ENCODE data around the gene SLC3A2. TPM values are rescaled to one million over a fixed set of nuclear protein-coding genes. Genes with fewer than 3 reads are reported as not detected.

The SLC3A2 gene
- total RNA-seq, 1 donor from 2014 or later, result 255 TPM

- intact Hi-C loops (cut with DNase I), result loop anchor here (5.0 kb wide), 1 partner anchor 114 kb away; no protein-coding TSS in a partner anchor
- no peak overlapping the region for H3K4me3 ChIP-seq
- no peak for TF ChIP-seq CTCF (IDR thresholded peaks at IDR 0.05)
- ATAC-seq, result peak; percentile 48
- peak; percentile 78 for DNase-seq
- no peaks in the 10 kb centered on the region for H3K9me3 ChIP-seq
- H3K36me3 ChIP-seq, result no peaks in the 10 kb centered on the region
- H3K4me1 ChIP-seq, result peaks cover 20% of the 10 kb centered on the region
- no peaks in the 10 kb centered on the region for H3K27me3 ChIP-seq
- H3K27ac ChIP-seq, result peak overlapping the region; percentile 77
Measured at GRCh38 chr11:62908468-62909072, 27.9 kb downstream of the SLC3A2 start.

DNA sequence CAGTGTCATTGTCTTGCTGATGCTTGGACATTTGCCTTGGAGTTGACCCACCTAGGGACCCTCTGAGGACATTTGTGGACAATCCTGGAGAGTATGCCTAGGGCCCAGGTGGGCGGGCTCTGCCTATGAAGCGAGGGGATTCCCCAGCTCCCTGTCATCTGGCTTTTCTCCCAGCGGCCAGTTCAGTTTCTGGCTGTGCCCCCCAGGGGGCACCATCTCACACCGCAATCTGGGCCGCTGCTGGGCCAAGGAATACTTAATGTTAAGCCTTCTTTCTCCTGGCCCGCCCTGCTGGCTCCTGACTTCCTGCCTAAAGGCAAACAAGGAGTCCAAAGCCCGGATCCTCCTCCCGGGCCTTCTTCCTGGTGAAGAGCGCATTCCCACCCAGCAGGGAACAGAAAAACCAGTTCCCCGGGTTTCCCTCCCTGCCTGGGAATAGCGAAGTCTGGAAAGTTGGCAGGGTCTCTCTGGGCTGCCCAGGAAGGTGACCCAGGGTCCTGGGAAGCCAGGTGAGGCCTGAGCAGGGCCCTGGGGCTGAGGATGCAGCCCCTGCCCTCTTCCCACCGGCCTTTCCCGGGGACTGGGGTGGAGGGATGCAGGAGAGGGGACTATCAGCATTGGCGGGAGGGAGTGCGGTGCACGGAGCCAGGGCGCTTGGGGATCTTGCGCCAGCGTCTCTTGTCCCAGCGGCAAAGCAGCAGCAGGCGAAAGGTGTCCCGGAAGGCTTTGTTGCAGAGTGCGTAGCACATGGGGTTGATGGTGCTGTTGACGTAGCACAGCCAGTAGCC, 28.6 kb downstream of the SLC3A2 start:
- Histone ChIP-seq H3K4me1 (peaks cover 20% of the 10 kb centered on the region), H3K9me3 (no peaks in the 10 kb centered on the region), H3K27ac (peak overlapping the region; percentile 77), H3K36me3 (no peaks in the 10 kb centered on the region), H3K27me3 (no peaks in the 10 kb centered on the region), H3K4me3 (peak overlapping the region; percentile 36)
- intact Hi-C loops (cut with DNase I), result loop anchor here (5.0 kb wide), 1 partner anchor 113 kb away; no protein-coding TSS in a partner anchor
- peak; percentile 85 for DNase-seq
- ATAC-seq, result peak; percentile 80
- peak; percentile 60 for TF ChIP-seq CTCF (IDR thresholded peaks at IDR 0.05)

- TF ChIP-seq CTCF (IDR thresholded peaks at IDR 0.05), result no peak
- ATAC-seq, result no peak
- H3K4me3 ChIP-seq, result peak overlapping the region; percentile 36
- DNase-seq, result no peak
- H3K4me1 ChIP-seq, result peaks cover 20% of the 10 kb centered on the region
- intact Hi-C loops (cut with DNase I), result no loop called here
- peak overlapping the region; percentile 77 for H3K27ac ChIP-seq
- H3K36me3 ChIP-seq, result no peaks in the 10 kb centered on the region
- no peaks in the 10 kb centered on the region for H3K27me3 ChIP-seq
- H3K9me3 ChIP-seq, result no peaks in the 10 kb centered on the region
Measured at GRCh38 chr11:62910141-62910882, 29.6 kb downstream of the SLC3A2 start.

- no peak for DNase-seq
- Histone ChIP-seq H3K27ac (no peak overlapping the region), H3K4me3 (no peak overlapping the region), H3K27me3 (no peaks in the 10 kb centered on the region), H3K4me1 (peaks cover 16% of the 10 kb centered on the region), H3K36me3 (no peaks in the 10 kb centered on the region), H3K9me3 (no peaks in the 10 kb centered on the region)
- no peak for ATAC-seq
- intact Hi-C loops (cut with DNase I), result no loop called here
- no peak for TF ChIP-seq CTCF (IDR thresholded peaks at IDR 0.05)
Measured at GRCh38 chr11:62911137-62912130, 30.7 kb downstream of the SLC3A2 start.

GRCh38 chr11:62912268-62912667, 31.6 kb downstream of the SLC3A2 start:
- Histone ChIP-seq H3K4me1 (peaks cover 16% of the 10 kb centered on the region), H3K9me3 (no peaks in the 10 kb centered on the region), H3K27me3 (no peaks in the 10 kb centered on the region), H3K4me3 (no peak overlapping the region), H3K27ac (no peak overlapping the region), H3K36me3 (no peaks in the 10 kb centered on the region)
- no peak for DNase-seq
- intact Hi-C loops (cut with DNase I), result no loop called here
- ATAC-seq, result no peak
- TF ChIP-seq CTCF (IDR thresholded peaks at IDR 0.05), result no peak

All from upper lobe of right lung (tissue), 1 donor.